ENCODE results near the gene RARRES1.
A peak's percentile ranks its signal among the peaks of the same experiment; 100 is the strongest.

Gene RARRES1

DNA sequence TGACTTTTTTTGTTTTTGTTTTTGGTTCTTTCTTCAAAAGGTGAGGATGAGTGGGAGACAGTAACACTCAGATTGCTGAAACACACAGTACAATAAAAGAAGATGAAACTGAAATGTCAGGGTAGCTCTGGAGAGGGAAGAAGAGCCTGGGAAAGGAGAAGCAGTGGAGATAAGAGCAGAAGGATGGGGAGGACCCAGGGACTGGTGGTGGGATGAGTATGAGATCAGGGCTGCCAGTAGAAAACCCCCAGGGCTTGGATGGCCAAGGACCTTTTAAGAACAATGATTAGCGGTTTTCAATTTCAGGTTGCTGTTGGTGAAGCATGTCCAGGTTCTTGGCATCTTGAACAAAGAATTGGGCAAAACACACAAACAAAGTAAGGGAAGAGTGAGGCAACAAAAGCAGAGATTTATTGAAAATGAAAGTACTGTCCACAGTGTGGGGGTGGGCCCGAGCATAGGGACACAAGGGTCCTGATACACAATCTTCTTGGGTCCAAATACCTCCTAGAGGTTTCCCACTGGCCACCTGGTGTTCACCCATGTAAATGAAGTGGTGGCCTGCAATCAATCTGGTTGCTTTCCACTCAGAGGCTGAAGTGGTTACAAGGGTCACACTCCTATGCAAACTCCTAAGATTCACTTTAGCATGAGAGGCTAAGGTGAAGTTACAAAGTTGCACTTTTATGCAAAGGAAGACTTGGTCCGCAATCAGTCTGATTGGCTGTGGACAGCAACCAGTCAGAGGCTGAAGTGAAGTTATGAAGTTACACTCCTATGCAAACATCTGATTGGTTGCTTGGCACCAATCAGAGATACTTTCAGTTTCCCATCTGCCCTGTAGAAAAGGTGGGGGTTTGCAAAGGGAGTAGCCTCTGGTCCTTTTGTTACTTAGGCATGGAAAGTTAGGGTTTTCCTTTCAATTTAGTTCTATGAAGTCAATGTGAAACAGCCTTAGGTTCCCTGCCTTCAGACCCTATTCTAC lies 43.5 kb upstream of the RARRES1 start:
- Histone ChIP-seq H3K36me3 (ENCODE audit: control insufficient read depth in 4 of 4, insufficient read depth in 4 of 4, low read length in 3 of 4) (no peaks in the 10 kb centered on the region), H3K27me3 (replicated peaks in 2 of 5; ENCODE audit: control insufficient read depth in 4 of 5, insufficient read depth in 5 of 5, low read length in 4 of 5) (no peaks in the 10 kb centered on the region), H3K27ac (ENCODE audit: insufficient read depth in 1 of 2, low read depth in 1 of 2, low read length in 2 of 2, poor library complexity in 1 of 2, severe bottlenecking in 2 of 2) (no peak overlapping the region), H3K9me3 (ENCODE audit: control extremely low read depth in 1 of 5, control insufficient read depth in 4 of 5, insufficient read depth in 2 of 5, low read depth in 1 of 5, low read length in 4 of 5) (no peaks in the 10 kb centered on the region), H3K4me3 (ENCODE audit: control insufficient read depth in 1 of 7, extremely low read depth in 1 of 7, insufficient read depth in 4 of 7, low read depth in 2 of 7, low read length in 6 of 7) (no peak overlapping the region), H3K4me1 (ENCODE audit: control extremely low read depth in 1 of 4, control insufficient read depth in 4 of 4, insufficient read depth in 4 of 4, low read length in 3 of 4) (no peaks in the 10 kb centered on the region)
- 95% methylated on average over 2 of the region's 3 CpGs for WGBS (ENCODE audit: insufficient coverage)
- POLR2A ChIA-PET, result no interaction called here
- CTCF ChIA-PET, result no interaction called here
- DNase-seq, result no peak

DNA sequence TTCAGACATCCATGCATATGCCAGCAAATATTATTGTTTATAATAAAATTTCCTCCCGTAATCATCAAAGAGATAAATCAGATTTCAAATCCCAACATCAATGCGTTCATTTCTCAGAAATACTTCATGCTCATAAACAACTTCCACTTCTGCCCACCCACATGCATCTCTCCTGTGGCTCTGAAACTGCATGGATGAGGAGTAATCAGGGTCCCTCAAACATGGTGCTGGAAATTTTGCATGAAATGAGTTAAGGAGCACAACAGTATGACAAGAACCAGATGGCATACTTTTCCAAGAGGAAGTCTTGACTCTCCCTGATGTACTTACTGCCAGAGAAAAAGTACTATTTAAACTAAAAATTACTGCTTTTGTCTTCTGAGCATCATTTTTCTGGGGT lies 42.7 kb upstream of the RARRES1 start:
- H3K27ac ChIP-seq (ENCODE audit: insufficient read depth in 1 of 2, low read depth in 1 of 2, low read length in 2 of 2, poor library complexity in 1 of 2, severe bottlenecking in 2 of 2), result no peak overlapping the region
- no peaks in the 10 kb centered on the region for H3K36me3 ChIP-seq (ENCODE audit: control insufficient read depth in 4 of 4, insufficient read depth in 4 of 4, low read length in 3 of 4)
- no peaks in the 10 kb centered on the region for H3K27me3 ChIP-seq (replicated peaks in 2 of 5; ENCODE audit: control insufficient read depth in 4 of 5, insufficient read depth in 5 of 5, low read length in 4 of 5)
- 60% methylated on average over 1 of the region's 2 CpGs for WGBS (ENCODE audit: insufficient coverage)
- CTCF ChIA-PET, result no interaction called here
- H3K4me3 ChIP-seq (ENCODE audit: control insufficient read depth in 1 of 7, extremely low read depth in 1 of 7, insufficient read depth in 4 of 7, low read depth in 2 of 7, low read length in 6 of 7), result no peak overlapping the region
- POLR2A ChIA-PET, result no interaction called here
- no peaks in the 10 kb centered on the region for H3K9me3 ChIP-seq (ENCODE audit: control extremely low read depth in 1 of 5, control insufficient read depth in 4 of 5, insufficient read depth in 2 of 5, low read depth in 1 of 5, low read length in 4 of 5)
- H3K4me1 ChIP-seq (ENCODE audit: control extremely low read depth in 1 of 4, control insufficient read depth in 4 of 4, insufficient read depth in 4 of 4, low read length in 3 of 4), result no peaks in the 10 kb centered on the region
- DNase-seq, result no peak

DNA sequence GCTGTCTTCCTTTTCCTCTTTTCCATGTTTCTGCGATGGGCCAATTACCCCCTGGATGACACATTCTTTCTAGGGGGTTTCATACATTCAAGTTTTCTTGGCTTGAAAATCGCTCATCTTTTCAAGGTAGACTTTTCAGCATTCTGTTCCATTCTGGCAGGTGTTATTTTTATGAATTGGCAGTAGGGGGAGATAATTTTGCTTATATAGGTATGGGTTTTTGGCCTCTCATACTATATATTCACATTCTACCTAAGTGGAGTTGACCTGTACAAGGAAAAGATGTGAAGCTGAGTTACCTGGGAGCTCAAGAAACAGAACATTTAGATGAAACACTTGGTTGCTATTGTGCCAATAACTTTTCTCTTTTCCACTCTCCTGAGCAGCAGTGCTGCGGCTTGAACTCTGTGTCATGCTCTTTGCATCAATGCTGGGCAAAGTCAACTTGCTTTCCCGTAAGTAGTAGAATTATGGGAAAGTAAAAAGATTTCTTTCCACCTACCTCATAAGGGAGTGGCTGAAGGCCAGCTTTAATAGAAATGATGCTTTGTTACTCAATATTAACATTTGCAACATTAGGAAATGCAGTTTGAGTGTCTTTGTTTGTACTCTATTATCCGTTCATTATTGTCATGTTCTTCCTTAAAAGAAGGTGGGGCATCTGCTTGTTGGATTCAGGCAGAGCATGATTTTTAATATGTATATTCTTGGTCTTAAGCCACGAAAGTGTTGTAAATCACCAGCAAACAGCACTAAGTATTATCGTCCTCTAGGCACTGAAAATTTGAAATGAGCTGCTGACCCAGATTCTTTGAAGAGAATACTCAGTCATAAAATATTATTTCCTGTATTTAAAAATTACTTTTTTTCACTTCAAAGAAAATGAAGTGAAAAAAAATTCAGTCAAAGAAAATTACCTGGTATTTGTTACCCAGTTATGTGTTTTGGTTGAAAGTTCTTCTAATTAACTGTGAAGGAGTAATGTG lies 41.9 kb upstream of the RARRES1 start:
- no peaks in the 10 kb centered on the region for H3K27me3 ChIP-seq (replicated peaks in 2 of 5; ENCODE audit: control insufficient read depth in 4 of 5, insufficient read depth in 5 of 5, low read length in 4 of 5)
- DNase-seq, result no peak
- POLR2A ChIA-PET, result no interaction called here
- CTCF ChIA-PET, result interaction anchor here (0.9 to 1.0 kb wide), 2 partner anchors 15 to 47 kb away, joined by 3 to 4 read pairs; no protein-coding TSS in a partner anchor
- no peaks in the 10 kb centered on the region for H3K36me3 ChIP-seq (ENCODE audit: control insufficient read depth in 4 of 4, insufficient read depth in 4 of 4, low read length in 3 of 4)
- H3K9me3 ChIP-seq (ENCODE audit: control extremely low read depth in 1 of 5, control insufficient read depth in 4 of 5, insufficient read depth in 2 of 5, low read depth in 1 of 5, low read length in 4 of 5), result no peaks in the 10 kb centered on the region
- H3K4me1 ChIP-seq (ENCODE audit: control extremely low read depth in 1 of 4, control insufficient read depth in 4 of 4, insufficient read depth in 4 of 4, low read length in 3 of 4), result no peaks in the 10 kb centered on the region
- H3K27ac ChIP-seq (ENCODE audit: insufficient read depth in 1 of 2, low read depth in 1 of 2, low read length in 2 of 2, poor library complexity in 1 of 2, severe bottlenecking in 2 of 2), result no peak overlapping the region
- WGBS (ENCODE audit: insufficient coverage), result 100% methylated on average over 2 of the region's 7 CpGs
- H3K4me3 ChIP-seq (ENCODE audit: control insufficient read depth in 1 of 7, extremely low read depth in 1 of 7, insufficient read depth in 4 of 7, low read depth in 2 of 7, low read length in 6 of 7), result no peak overlapping the region

DNA sequence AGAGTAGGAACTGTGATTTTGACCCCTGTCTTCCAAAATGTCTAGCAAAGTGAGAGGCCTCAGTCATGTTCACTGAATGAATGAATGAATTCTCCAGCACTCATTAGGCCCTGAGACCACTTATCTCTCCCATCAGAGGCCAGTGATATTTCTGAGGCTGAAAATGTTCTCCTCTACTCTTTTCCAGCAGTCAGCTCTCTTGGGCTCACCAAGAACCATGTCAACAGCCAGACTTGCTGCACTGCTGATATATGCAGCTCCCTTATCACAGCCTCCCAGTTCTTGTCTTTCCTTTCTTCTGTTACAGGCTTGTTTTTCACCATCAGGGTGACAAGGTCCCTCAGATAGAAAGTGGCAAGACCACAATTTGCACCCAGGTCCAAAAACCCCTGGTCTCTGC lies 40.9 kb upstream of the RARRES1 start:
- DNase-seq, result peak in 1 of 3 donors; percentile 19
- ChIA-PET CTCF (interaction anchor here (0.9 kb wide), 1 partner anchor 46 kb away, joined by 3 read pairs; no protein-coding TSS in a partner anchor), POLR2A (no interaction called here)
- no peaks in the 10 kb centered on the region for H3K4me1 ChIP-seq (ENCODE audit: control extremely low read depth in 1 of 4, control insufficient read depth in 4 of 4, insufficient read depth in 4 of 4, low read length in 3 of 4)
- H3K4me3 ChIP-seq (ENCODE audit: control insufficient read depth in 1 of 7, extremely low read depth in 1 of 7, insufficient read depth in 4 of 7, low read depth in 2 of 7, low read length in 6 of 7), result no peak overlapping the region
- H3K36me3 ChIP-seq (ENCODE audit: control insufficient read depth in 4 of 4, insufficient read depth in 4 of 4, low read length in 3 of 4), result no peaks in the 10 kb centered on the region
- no peaks in the 10 kb centered on the region for H3K27me3 ChIP-seq (replicated peaks in 2 of 5; ENCODE audit: control insufficient read depth in 4 of 5, insufficient read depth in 5 of 5, low read length in 4 of 5)
- H3K9me3 ChIP-seq (ENCODE audit: control extremely low read depth in 1 of 5, control insufficient read depth in 4 of 5, insufficient read depth in 2 of 5, low read depth in 1 of 5, low read length in 4 of 5), result no peaks in the 10 kb centered on the region
- no peak overlapping the region for H3K27ac ChIP-seq (ENCODE audit: insufficient read depth in 1 of 2, low read depth in 1 of 2, low read length in 2 of 2, poor library complexity in 1 of 2, severe bottlenecking in 2 of 2)

DNA sequence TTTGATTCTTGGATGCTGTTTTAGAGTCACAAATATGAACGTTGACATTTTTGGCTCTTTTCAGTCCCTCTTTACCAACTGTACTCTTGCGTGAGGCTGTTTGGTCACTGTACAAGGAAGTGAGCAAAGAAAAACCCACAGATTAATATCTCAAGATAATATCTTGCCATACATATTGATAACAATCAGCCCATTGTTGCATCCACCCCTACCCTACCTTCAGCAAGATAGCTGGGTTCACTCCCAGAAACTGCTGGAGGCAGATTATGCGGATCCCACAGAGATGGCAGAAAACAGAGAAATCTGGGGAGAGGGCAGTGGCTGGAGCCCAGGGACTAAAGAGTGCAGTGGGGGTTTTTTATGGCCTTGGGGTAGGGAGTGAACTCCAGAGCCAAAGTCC lies 39.7 kb upstream of the RARRES1 start:
- Histone ChIP-seq H3K36me3 (ENCODE audit: control insufficient read depth in 4 of 4, insufficient read depth in 4 of 4, low read length in 3 of 4) (no peaks in the 10 kb centered on the region), H3K4me1 (ENCODE audit: control extremely low read depth in 1 of 4, control insufficient read depth in 4 of 4, insufficient read depth in 4 of 4, low read length in 3 of 4) (no peaks in the 10 kb centered on the region), H3K27ac (ENCODE audit: insufficient read depth in 1 of 2, low read depth in 1 of 2, low read length in 2 of 2, poor library complexity in 1 of 2, severe bottlenecking in 2 of 2) (no peak overlapping the region), H3K4me3 (ENCODE audit: control insufficient read depth in 1 of 7, extremely low read depth in 1 of 7, insufficient read depth in 4 of 7, low read depth in 2 of 7, low read length in 6 of 7) (no peak overlapping the region), H3K27me3 (replicated peaks in 2 of 5; ENCODE audit: control insufficient read depth in 4 of 5, insufficient read depth in 5 of 5, low read length in 4 of 5) (no peaks in the 10 kb centered on the region), H3K9me3 (ENCODE audit: control extremely low read depth in 1 of 5, control insufficient read depth in 4 of 5, insufficient read depth in 2 of 5, low read depth in 1 of 5, low read length in 4 of 5) (no peaks in the 10 kb centered on the region)
- ChIA-PET POLR2A (no interaction called here), CTCF (no interaction called here)
- 100% methylated on average over 1 of the region's 3 CpGs for WGBS (ENCODE audit: insufficient coverage)
- DNase-seq, result no peak

DNA sequence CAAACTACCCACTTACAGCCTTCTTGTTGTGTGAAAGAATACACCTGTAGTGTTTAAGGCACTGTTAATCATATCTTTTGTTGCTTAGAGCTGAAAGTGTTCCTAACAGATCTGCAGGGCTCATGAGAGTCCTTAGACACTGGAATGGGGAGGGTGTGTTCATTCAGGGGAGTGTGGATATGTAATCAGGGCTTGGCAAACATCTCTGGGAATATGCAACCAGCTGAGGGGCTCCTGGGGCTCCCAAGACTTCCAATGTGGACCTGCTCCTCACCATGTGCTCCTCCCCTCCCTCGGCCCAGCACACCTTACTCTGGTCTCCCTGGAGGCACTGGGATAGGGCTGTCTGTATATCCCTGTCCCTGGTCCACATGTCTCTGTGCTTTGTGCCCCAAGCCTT lies 39.3 kb upstream of the RARRES1 start:
- DNase-seq, result no peak
- no peaks in the 10 kb centered on the region for H3K9me3 ChIP-seq (ENCODE audit: control extremely low read depth in 1 of 5, control insufficient read depth in 4 of 5, insufficient read depth in 2 of 5, low read depth in 1 of 5, low read length in 4 of 5)
- H3K4me3 ChIP-seq (ENCODE audit: control insufficient read depth in 1 of 7, extremely low read depth in 1 of 7, insufficient read depth in 4 of 7, low read depth in 2 of 7, low read length in 6 of 7), result no peak overlapping the region
- POLR2A ChIA-PET, result no interaction called here
- 100% methylated on average over 1 of the region's 1 CpG for WGBS (ENCODE audit: insufficient coverage)
- no peak overlapping the region for H3K27ac ChIP-seq (ENCODE audit: insufficient read depth in 1 of 2, low read depth in 1 of 2, low read length in 2 of 2, poor library complexity in 1 of 2, severe bottlenecking in 2 of 2)
- CTCF ChIA-PET, result interaction anchor here (0.7 to 1.0 kb wide), 3 partner anchors 18 to 399 kb away, joined by 3 read pairs; no protein-coding TSS in a partner anchor
- no peaks in the 10 kb centered on the region for H3K4me1 ChIP-seq (ENCODE audit: control extremely low read depth in 1 of 4, control insufficient read depth in 4 of 4, insufficient read depth in 4 of 4, low read length in 3 of 4)
- H3K27me3 ChIP-seq (replicated peaks in 2 of 5; ENCODE audit: control insufficient read depth in 4 of 5, insufficient read depth in 5 of 5, low read length in 4 of 5), result no peaks in the 10 kb centered on the region
- H3K36me3 ChIP-seq (ENCODE audit: control insufficient read depth in 4 of 4, insufficient read depth in 4 of 4, low read length in 3 of 4), result no peaks in the 10 kb centered on the region

Measured in common myeloid progenitor, CD34-positive (primary cell).